H1 (cell line): Measurements from ENCODE around the gene AARSD1. TPM values are rescaled to one million over a fixed set of nuclear protein-coding genes. Genes with fewer than 3 reads are reported as not detected.

Source experiments
- CTCF ChIA-PET: fragments of 300-600 bp; sonication (Branson Sonifier 250); formaldehyde crosslinking; loops from one replicate; lab custom pipeline; 2021; ENCODE audit not compliant: partially characterized antibody; lab: Charles Lee
- POLR2A ChIA-PET: fragments of 300-600 bp; sonication (Branson Sonifier 250); formaldehyde crosslinking; loops from one replicate; lab custom pipeline; 2021; ENCODE audit warnings: inconsistent platforms; ENCODE audit not compliant: partially characterized antibody; lab: Charles Lee
- DNase-seq, 2 experiments: peaks; one replicate each; pipeline versions ENCODE4 v3.0.0 to v3.0.0-alpha.2; 2010 to 2022; ENCODE audit warnings: low spot score in 2 of 2, low read depth in 1 of 2, mixed read lengths in 1 of 2
- FAIRE-seq: peaks from 2 replicates; lab custom pipeline; 2011; peaks lifted over from hg19 to GRCh38; lab: Jason Lieb, UNC
- H2AFZ ChIP-seq: 2 replicates; pipeline ENCODE4 v1.8.1; 2012; ENCODE audit warnings: low read length, inconsistent platforms
- H2AK5ac ChIP-seq: 2 replicates; pipeline ENCODE4 v1.6.1; 2013; ENCODE audit warnings: low read depth, low read length
- H2BK120ac ChIP-seq: replicated peaks from 2 replicates; pipeline ENCODE3; 2013; ENCODE audit warnings: low read depth, low read length, inconsistent platforms
- H2BK12ac ChIP-seq: 2 replicates; pipeline ENCODE4 v1.6.1; 2013; ENCODE audit warnings: low read depth, low read length
- H2BK15ac ChIP-seq: 2 replicates; pipeline ENCODE4 v1.6.1; 2013; ENCODE audit warnings: low read length
- H2BK20ac ChIP-seq: 2 replicates; pipeline ENCODE4 v1.6.1; 2013; ENCODE audit warnings: low read length
- H2BK5ac ChIP-seq: 2 replicates; pipeline ENCODE4 v1.6.1; 2013; ENCODE audit warnings: low read depth, low read length
- H3K14ac ChIP-seq: 2 replicates; pipeline ENCODE4 v1.6.1; 2013; ENCODE audit warnings: inconsistent platforms; ENCODE audit not compliant: insufficient read length
- H3K18ac ChIP-seq: 2 replicates; pipeline ENCODE4 v1.6.1; 2013; ENCODE audit warnings: low read length; ENCODE audit errors: extremely low read depth
- H3K23ac ChIP-seq: 2 replicates; pipeline ENCODE4 v1.6.1; 2013; ENCODE audit warnings: inconsistent platforms; ENCODE audit not compliant: insufficient read length
- H3K23me2 ChIP-seq: 2 replicates; pipeline ENCODE4 v1.6.1; 2013; ENCODE audit warnings: low read depth, low read length
- H3K27ac ChIP-seq: 2 replicates; pipeline ENCODE4 v1.6.1; 2011; ENCODE audit warnings: low read depth, low read length, inconsistent platforms
- H3K27me3 ChIP-seq, 4 experiments: replicated peaks in 1 of 4; 1 replicate in 1 of 4; 2 replicates in 3 of 4; pipeline versions ENCODE4 v1.6.1 to v1.8.1; 2011 to 2013; ENCODE audit warnings: low read length in 3 of 4, mild to moderate bottlenecking in 3 of 4, inconsistent platforms in 2 of 4, mixed read lengths in 2 of 4, moderate library complexity in 1 of 4; ENCODE audit not compliant: control insufficient read depth in 3 of 4, insufficient read depth in 3 of 4; ENCODE audit errors: extremely low read depth in 1 of 4
- H3K36me3 ChIP-seq, 4 experiments: 2 replicates each; pipeline versions ENCODE4 v1.6.1 to v1.8.1; 2011 to 2013; ENCODE audit warnings: mild to moderate bottlenecking in 4 of 4, low read length in 3 of 4, moderate library complexity in 2 of 4, control low read depth in 1 of 4, inconsistent platforms in 1 of 4; ENCODE audit not compliant: insufficient read depth in 4 of 4, control insufficient read depth in 2 of 4
- H3K4ac ChIP-seq: replicated peaks from 2 replicates; pipeline ENCODE3; 2013; ENCODE audit warnings: low read length, low read depth, mixed read lengths, inconsistent platforms; ENCODE audit not compliant: insufficient read length
- H3K4me1 ChIP-seq, 4 experiments: replicated peaks in 1 of 4; 1 replicate in 1 of 4; 2 replicates in 3 of 4; pipeline versions ENCODE4 v1.6.1 to v1.8.1; 2011 to 2013; ENCODE audit warnings: low read length in 3 of 4, inconsistent platforms in 2 of 4, mixed read lengths in 1 of 4; ENCODE audit not compliant: insufficient read depth in 4 of 4, control insufficient read depth in 3 of 4
- H3K4me2 ChIP-seq, 2 experiments: 2 replicates each; pipeline versions ENCODE4 v1.6.1 to v1.8.1; 2011 to 2013; ENCODE audit warnings: low read depth in 2 of 2, low read length in 2 of 2, control low read depth in 1 of 2, inconsistent platforms in 1 of 2, mild to moderate bottlenecking in 1 of 2; ENCODE audit not compliant: insufficient read depth in 1 of 2
- H3K4me3 ChIP-seq, 4 experiments: fragments of 200-600, 300-600 bp in 1 of 4; sonication (generic), shearing (Covaris generic), sonication (Bioruptor Twin) in 1 of 4; 2 replicates each; pipeline versions ENCODE4 v1.5.1 to v1.8.1; 2011 to 2016; ENCODE audit warnings: low read length in 4 of 4, low read depth in 3 of 4, control low read depth in 2 of 4, inconsistent platforms in 2 of 4, mild to moderate bottlenecking in 2 of 4, mixed read lengths in 1 of 4, moderate library complexity in 1 of 4; ENCODE audit not compliant: insufficient read depth in 2 of 4; ENCODE audit errors: extremely low read depth in 1 of 4
- H3K56ac ChIP-seq: replicated peaks from 2 replicates; pipeline ENCODE3; 2013; ENCODE audit warnings: low read depth, mild to moderate bottlenecking, mixed read lengths, low read length, inconsistent platforms; ENCODE audit not compliant: insufficient read length
- H3K79me1 ChIP-seq: 2 replicates; pipeline ENCODE4 v1.6.1; 2013; ENCODE audit warnings: low read depth, low read length, control low read depth
- H3K79me2 ChIP-seq, 2 experiments: 2 replicates each; pipeline versions ENCODE4 v1.6.1 to v1.8.1; 2012 to 2013; ENCODE audit warnings: low read length in 2 of 2, mild to moderate bottlenecking in 2 of 2, inconsistent platforms in 1 of 2; ENCODE audit not compliant: insufficient read depth in 2 of 2, control insufficient read depth in 1 of 2
- H3K9ac ChIP-seq, 4 experiments: replicated peaks in 1 of 4; 1 replicate in 1 of 4; 2 replicates in 3 of 4; pipeline versions ENCODE4 v1.6.1 to v1.8.1; 2011 to 2013; ENCODE audit warnings: low read depth in 3 of 4, low read length in 3 of 4, control low read depth in 2 of 4, mild to moderate bottlenecking in 2 of 4, moderate library complexity in 2 of 4, inconsistent platforms in 1 of 4; ENCODE audit errors: extremely low read depth in 1 of 4
- H3K9me3 ChIP-seq, 2 experiments: 2 replicates each; pipeline versions ENCODE4 v1.6.1 to v1.8.1; 2012 to 2013; ENCODE audit warnings: mild to moderate bottlenecking in 2 of 2, moderate library complexity in 2 of 2, control low read depth in 1 of 2, inconsistent platforms in 1 of 2, low read depth in 1 of 2, low read length in 1 of 2, mixed read lengths in 1 of 2; ENCODE audit not compliant: insufficient read depth in 2 of 2
- H4K20me1 ChIP-seq, 2 experiments: replicated peaks in 1 of 2; 2 replicates each; pipeline versions ENCODE3 to v1.8.1; 2011 to 2013; ENCODE audit warnings: inconsistent platforms in 2 of 2, low read length in 2 of 2, mild to moderate bottlenecking in 1 of 2; ENCODE audit not compliant: insufficient read depth in 2 of 2, control insufficient read depth in 1 of 2
- H4K5ac ChIP-seq: 2 replicates; pipeline ENCODE4 v1.6.1; 2013; ENCODE audit warnings: low read length, low read depth, mixed read lengths, inconsistent platforms; ENCODE audit not compliant: insufficient read length
- H4K8ac ChIP-seq: 2 replicates; pipeline ENCODE4 v1.8.0; 2013; ENCODE audit warnings: mild to moderate bottlenecking, moderate library complexity, low read length, inconsistent platforms; ENCODE audit not compliant: insufficient read depth; ENCODE audit errors: extremely low read depth
- H4K91ac ChIP-seq: replicated peaks from 2 replicates; pipeline ENCODE3; 2013; ENCODE audit warnings: low read length, mixed read lengths, inconsistent platforms; ENCODE audit not compliant: insufficient read length
- CEBPB ChIP-seq: IDR thresholded peaks from 2 replicates; pipeline ENCODE4 v1.6.1; 2012; ENCODE audit warnings: low read depth, low read length
- CTCF ChIP-seq, 3 experiments: IDR thresholded peaks; 1 replicate in 2 of 3; 2 replicates in 1 of 3; pipeline versions ENCODE4 v1.5.1 to v1.6.1; 2011; ENCODE audit warnings: low read length in 3 of 3, mild to moderate bottlenecking in 3 of 3, inconsistent platforms in 2 of 3, low read depth in 1 of 3, moderate library complexity in 1 of 3; ENCODE audit not compliant: insufficient read depth in 1 of 3; ENCODE audit errors: control extremely low read depth in 1 of 3
- E2F6 ChIP-seq: IDR thresholded peaks from 2 replicates; pipeline ENCODE4 v1.6.1; 2012; ENCODE audit warnings: inconsistent platforms
- GABPA ChIP-seq: IDR thresholded peaks from 2 replicates; pipeline ENCODE4 v1.6.1; 2011; ENCODE audit warnings: mild to moderate bottlenecking, low read length, moderate library complexity, borderline replicate concordance; ENCODE audit not compliant: insufficient read depth
- KDM1A ChIP-seq: fragments of 200-600, 300-600 bp; sonication (generic); IDR thresholded peaks from 2 replicates; pipeline ENCODE4 v1.7.1; 2016; ENCODE audit warnings: mild to moderate bottlenecking, low read length, borderline replicate concordance
- RFX5 ChIP-seq: IDR thresholded peaks from 2 replicates; pipeline ENCODE4 v1.6.1; 2011; ENCODE audit warnings: low read depth, low read length, improper control_type of control experiment, borderline replicate concordance
- SAP30 ChIP-seq: fragments of 300-600 bp; sonication (generic); IDR thresholded peaks from 2 replicates; pipeline ENCODE4 v1.7.1; 2012; ENCODE audit warnings: low read length, moderate library complexity, mild to moderate bottlenecking, inconsistent platforms; ENCODE audit not compliant: insufficient read depth, insufficient replicate concordance
- SRF ChIP-seq: IDR thresholded peaks from 2 replicates; pipeline ENCODE4 v1.6.1; 2011; ENCODE audit warnings: mild to moderate bottlenecking, low read depth, low read length, moderate library complexity
- TCF12 ChIP-seq: IDR thresholded peaks from 2 replicates; pipeline ENCODE4 v1.6.1; 2011; ENCODE audit warnings: low read depth, mild to moderate bottlenecking, low read length
- ZNF274 ChIP-seq: IDR thresholded peaks from 2 replicates; pipeline ENCODE4 v1.7.0; 2012; ENCODE audit warnings: low read length, borderline replicate concordance; ENCODE audit errors: extremely low read depth
- WGBS, 2 experiments: shearing (Covaris generic) in 1 of 2; methylation state at CpG; one replicate each; pipeline versions ENCODE4 v1.1.6 to v1.1.7; 2013 to 2015; ENCODE audit warnings: low lambda C conversion rate in 2 of 2, mixed read lengths in 2 of 2, inconsistent platforms in 1 of 2, low coverage in 1 of 2, missing lambda C conversion rate in 1 of 2; ENCODE audit not compliant: insufficient replicate concordance in 2 of 2, insufficient coverage in 1 of 2, insufficient read length in 1 of 2; ENCODE audit errors: extremely low coverage in 1 of 2, missing lambda C conversion rate in 1 of 2; 5-methylcytosine and 5-hydroxymethylcytosine counted together
- polyA plus RNA-seq, 7 experiments: library from polyadenylated mRNA; depleted of rRNA in 3 of 7; stranded (reverse) in 5 of 7; unstranded in 2 of 7; fragments of >200 nt in 5 of 7; fragments of 200-250 nt in 2 of 7; gene quantifications; 1 replicate in 5 of 7; 2 replicates in 1 of 7; 4 replicates in 1 of 7; pipeline versions ENCODE4 v1.2.1 to v1.2.3, GENCODE V29; 2011 to 2013; ENCODE audit warnings: missing spikeins in 2 of 7, mixed read lengths in 2 of 7
- total RNA-seq: library from RNA; stranded (reverse); fragmentation: NEBNext Ultra II Directional; extraction: Animal tissue kit (Norgen Biotek cat#: 25700); gene quantifications from 2 replicates; pipeline ENCODE4 v1.2.1, GENCODE V29; 2021

Gene AARSD1
- total and polyA plus RNA-seq, 2 of the 8 experiments (the other 6 are each of a cell fraction or from before 2014, with no cell fraction given), result 51.5 to 58.8 TPM

- Histone ChIP-seq H3K79me1 (no peaks in the 10 kb centered on the region), H3K9ac (no peak overlapping the region), H2AK5ac (no peak overlapping the region), H2AFZ (no peak overlapping the region), H4K91ac (no peak overlapping the region), H2BK5ac (no peak overlapping the region), H3K4ac (no peak overlapping the region), H3K79me2 (no peaks in the 10 kb centered on the region), H4K5ac (no peak overlapping the region), H3K4me1 (no peaks in the 10 kb centered on the region), H3K27me3 (no peaks in the 10 kb centered on the region), H2BK15ac (no peak overlapping the region), H3K4me3 (no peak overlapping the region), H2BK12ac (no peak overlapping the region), H3K9me3 (no peaks in the 10 kb centered on the region), H3K14ac (no peak overlapping the region), H3K18ac (no peak overlapping the region), H2BK20ac (no peak overlapping the region), H3K23me2 (no peaks in the 10 kb centered on the region), H3K27ac (no peak overlapping the region), H3K56ac (no peak overlapping the region), H4K20me1 (no peaks in the 10 kb centered on the region), H3K36me3 (no peaks in the 10 kb centered on the region), H2BK120ac (no peak overlapping the region), H3K23ac (no peak overlapping the region), H3K4me2 (no peak overlapping the region), H4K8ac (no peak overlapping the region)
- WGBS, 2 experiments, result 91% methylated on average over 10 of the region's 10 CpGs; no CpG with 5 or more reads in 1 of the 2 experiments
- DNase-seq, result no peak
- POLR2A ChIA-PET, result no interaction called here
- CTCF ChIA-PET, result interaction anchor here (1.0 kb wide), 1 partner anchor 64 kb away, joined by 3 read pairs; no protein-coding TSS in a partner anchor
- FAIRE-seq, result no peak
- TF ChIP-seq ZNF274 (no peak), KDM1A (no peak), CEBPB (no peak), TCF12 (no peak), CTCF (IDR thresholded peaks at IDR 0.05; ENCODE audit: control extremely low read depth in 1 of 3, insufficient read depth in 1 of 3, low read depth in 1 of 3, low read length in 3 of 3) (no peak), GABPA (no peak), RFX5 (no peak), SRF (no peak), E2F6 (no peak), SAP30 (no peak)
Measured at GRCh38 chr17:42901535-42902229, 62.6 kb downstream of the AARSD1 start.
